C4-2B (cell line): Measurements from ENCODE around the gene YPEL5.

ENCODE experiments used
- CTCF ChIP-seq: fragments of 450-650 bp; conservative IDR thresholded peaks from 2 replicates; pipeline ENCODE4 v1.5.1; 2017; ENCODE audit warnings: mild to moderate bottlenecking
- ZFX ChIP-seq: fragments of 450-650 bp; IDR thresholded peaks from 2 replicates; pipeline ENCODE4 v1.6.1; 2017

GRCh38 chr2:30194421-30194820 is 47.6 kb downstream of the YPEL5 start:
- TF ChIP-seq CTCF (no peak), ZFX (no peak)
